A673 (cell line): ENCODE data around the gene MACROD1. TPM values are rescaled to one million over a fixed set of nuclear protein-coding genes. Genes with fewer than 3 reads are reported as not detected.

ENCODE experiments used
- BruUV-seq: library from RNA; stranded (reverse); fragments of 400-500 nt; replicated peaks from 2 replicates; lab custom pipeline; 2021; lab: Mats Ljungman, UMichigan
- CTCF ChIA-PET: fragments of 300-600 bp; sonication (Branson Sonifier 250); formaldehyde crosslinking; loops from one replicate; lab custom pipeline; 2022; ENCODE audit warnings: antibody characterized with exemption; lab: Charles Lee
- POLR2A ChIA-PET: fragments of 300-600 bp; sonication (Branson Sonifier 250); formaldehyde crosslinking; loops from one replicate; lab custom pipeline; 2022; ENCODE audit warnings: antibody characterized with exemption; ENCODE audit not compliant: low non-redundant PET; lab: Charles Lee
- DNase-seq: peaks from one replicate; pipeline ENCODE4 v3.0.0-alpha.2; 2015; ENCODE audit warnings: low spot score
- H3K27ac ChIP-seq: fragments of 200-600 bp; sonication (generic); 2 replicates; pipeline ENCODE4 v1.5.1; 2016; ENCODE audit warnings: mixed run types, low read depth, mild to moderate bottlenecking, mixed read lengths, antibody characterized with exemption, low read length; ENCODE audit not compliant: poor library complexity, severe bottlenecking
- H3K27me3 ChIP-seq: fragments of 200-600 bp; sonication (generic); replicated peaks from 2 replicates; pipeline ENCODE4 v1.6.1; 2017; ENCODE audit warnings: mixed run types, low read depth, mild to moderate bottlenecking, mixed read lengths, antibody characterized with exemption, low read length; ENCODE audit not compliant: insufficient read depth, poor library complexity
- H3K36me3 ChIP-seq: fragments of 200-600 bp; sonication (generic); 2 replicates; pipeline ENCODE4 v1.6.1; 2016; ENCODE audit warnings: mixed run types, mild to moderate bottlenecking, mixed read lengths, antibody characterized with exemption, low read length; ENCODE audit not compliant: insufficient read depth, poor library complexity, severe bottlenecking
- H3K4me1 ChIP-seq: fragments of 200-600 bp; sonication (generic); 2 replicates; pipeline ENCODE4 v1.6.1; 2017; ENCODE audit warnings: mixed run types, mild to moderate bottlenecking, mixed read lengths, antibody characterized with exemption, low read length; ENCODE audit not compliant: insufficient read depth, poor library complexity, severe bottlenecking
- H3K4me3 ChIP-seq: fragments of 200-600 bp; sonication (generic); 2 replicates; pipeline ENCODE4 v1.5.1; 2016; ENCODE audit warnings: low read depth, mixed run types, mild to moderate bottlenecking, mixed read lengths, low read length; ENCODE audit not compliant: poor library complexity, severe bottlenecking
- H3K9me3 ChIP-seq: fragments of 200-600 bp; sonication (generic); 2 replicates; pipeline ENCODE4 v1.6.1; 2016; ENCODE audit warnings: mixed run types, low read depth, mild to moderate bottlenecking, mixed read lengths, antibody characterized with exemption, low read length; ENCODE audit not compliant: poor library complexity, severe bottlenecking
- CTCF ChIP-seq: fragments of 300-800, 200-600 bp; sonication (generic); conservative IDR thresholded peaks from 2 replicates; pipeline ENCODE4 v1.5.1; 2017; ENCODE audit warnings: low read depth, mild to moderate bottlenecking, antibody characterized with exemption, low read length, moderate library complexity, mixed read lengths
- EZH2 ChIP-seq: fragments of 200-600 bp; sonication (generic); IDR thresholded peaks from 2 replicates; pipeline ENCODE4 v1.6.1; 2017; ENCODE audit warnings: borderline replicate concordance, low read depth, mild to moderate bottlenecking, mixed read lengths, antibody characterized with exemption, low read length; ENCODE audit not compliant: poor library complexity, severe bottlenecking
- intact Hi-C: fragments of 100-400 bp; cut with micrococcal nuclease; formaldehyde crosslinking; loops from one replicate; pipeline ENCODE4 v1.10.0; 2022; ENCODE audit not compliant: unreplicated experiment
- total RNA-seq: library from RNA; stranded (reverse); gene quantifications from 2 replicates; pipeline ENCODE4 v1.2.3, GENCODE V29; 2021

Gene MACROD1
- total RNA-seq, 1 experiment from 2014 or later = 28.7 TPM

GRCh38 chr11:64036087-64037026 lies 129.6 kb downstream of the MACROD1 start:
- no peak for TF ChIP-seq EZH2
- no peak for TF ChIP-seq CTCF
- Histone ChIP-seq H3K27ac (peak overlapping the region; percentile 47), H3K36me3 (no peaks in the 10 kb centered on the region), H3K27me3 (peaks cover 14% of the 10 kb centered on the region), H3K4me1 (peaks cover 24% of the 10 kb centered on the region), H3K4me3 (peak overlapping the region; percentile 60), H3K9me3 (no peaks in the 10 kb centered on the region)
- POLR2A ChIA-PET = interaction anchor here (0.7 kb wide), 1 partner anchor 973 kb away, joined by 4 read pairs; no protein-coding TSS in a partner anchor
- peak; percentile 67 for DNase-seq
- intact Hi-C loops = no loop called here
- CTCF ChIA-PET = interaction anchor here (0.5 to 0.6 kb wide), 2 partner anchors 25 to 155 kb away, joined by 3 to 10 read pairs; no protein-coding TSS in a partner anchor
- BruUV-seq = no TSS peak

GRCh38 chr11:64035576-64035975 lies 130.3 kb downstream of the MACROD1 start, which contains the start of gene FLRT1:
Gene FLRT1 (plus strand): TSS chr11:64035931. CDS start chr11:64116268, 80,337 bp downstream.
- DNase-seq = no peak
- TF ChIP-seq CTCF (no peak), EZH2 (no peak)
- no peaks in the 10 kb centered on the region for H3K36me3 ChIP-seq
- no peaks in the 10 kb centered on the region for H3K9me3 ChIP-seq
- peaks cover 14% of the 10 kb centered on the region for H3K27me3 ChIP-seq
- no TSS peak for BruUV-seq
- POLR2A ChIA-PET = no interaction called here
- H3K27ac ChIP-seq = peak within 1 kb of the TSS; percentile 47
- peaks cover 17% of the 10 kb centered on the region for H3K4me1 ChIP-seq
- H3K4me3 ChIP-seq = peak within 1 kb of the TSS; percentile 60
- intact Hi-C loops = no loop called here
- CTCF ChIA-PET = interaction anchor here (0.5 kb wide), 1 partner anchor 26 kb away, joined by 10 read pairs; no protein-coding TSS in a partner anchor

- no peak for TF ChIP-seq CTCF
- TF ChIP-seq EZH2 = no peak
- peaks cover 14% of the 10 kb centered on the region for H3K27me3 ChIP-seq
- ChIA-PET POLR2A (no interaction called here), CTCF (no interaction called here)
- BruUV-seq = no TSS peak
- no peaks in the 10 kb centered on the region for H3K9me3 ChIP-seq
- no peaks in the 10 kb centered on the region for H3K36me3 ChIP-seq
- no peak for DNase-seq
- intact Hi-C loops = no loop called here
- peak overlapping the region; percentile 60 for H3K4me3 ChIP-seq
- H3K4me1 ChIP-seq = peaks cover 17% of the 10 kb centered on the region
- H3K27ac ChIP-seq = no peak overlapping the region
These were observed 130.8 kb downstream of the MACROD1 start for GRCh38 chr11:64035081-64035524.
